ENCODE data around the gene SEZ6L2.

The SEZ6L2 gene

DNA sequence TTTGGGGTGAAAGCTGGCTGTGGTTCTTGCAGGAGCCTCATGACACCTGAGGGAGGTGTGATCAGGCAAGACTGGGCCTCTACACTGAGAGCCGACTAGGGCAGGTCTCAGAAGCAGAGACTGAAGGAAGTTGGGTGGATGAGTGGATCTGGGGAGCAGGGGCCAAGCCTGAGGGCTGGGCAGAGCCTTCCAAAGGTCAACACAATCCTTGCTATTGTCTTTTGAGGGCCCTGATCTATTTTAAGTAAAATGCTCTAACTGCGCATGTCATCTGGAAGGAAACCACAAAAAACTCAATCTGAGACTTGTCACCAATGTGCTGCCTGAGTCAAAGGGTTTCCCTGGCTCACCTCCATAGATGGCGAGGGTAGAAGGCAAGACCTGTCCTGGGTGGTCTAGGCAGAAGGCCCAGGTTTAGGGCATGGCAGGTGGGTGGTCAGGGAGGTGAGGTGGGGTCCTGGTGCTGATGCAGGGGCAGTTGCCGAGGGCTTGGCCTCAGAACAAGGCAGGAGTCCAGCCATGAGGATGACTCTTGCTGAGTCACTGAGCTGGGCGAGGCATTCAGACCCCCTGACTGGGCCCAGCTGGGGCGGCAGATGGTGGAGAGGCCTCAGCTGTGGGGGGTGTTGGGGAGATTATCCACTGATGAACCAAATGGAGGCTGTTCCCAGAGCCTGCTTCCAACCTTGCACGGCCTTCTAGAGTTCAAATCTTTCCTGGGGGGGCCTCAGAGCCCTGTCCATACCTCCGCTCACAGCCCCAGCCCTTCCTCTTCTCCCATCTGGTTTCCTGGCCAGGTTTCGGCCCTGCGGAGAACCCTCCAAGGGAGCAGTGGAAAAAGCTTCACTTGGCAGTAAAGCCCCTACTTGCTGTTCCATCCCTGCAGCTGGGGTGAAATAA, 74.0 kb downstream of the SEZ6L2 start:
- no peak for DNase-seq (ENCODE audit: low read depth, low spot score)

DNA sequence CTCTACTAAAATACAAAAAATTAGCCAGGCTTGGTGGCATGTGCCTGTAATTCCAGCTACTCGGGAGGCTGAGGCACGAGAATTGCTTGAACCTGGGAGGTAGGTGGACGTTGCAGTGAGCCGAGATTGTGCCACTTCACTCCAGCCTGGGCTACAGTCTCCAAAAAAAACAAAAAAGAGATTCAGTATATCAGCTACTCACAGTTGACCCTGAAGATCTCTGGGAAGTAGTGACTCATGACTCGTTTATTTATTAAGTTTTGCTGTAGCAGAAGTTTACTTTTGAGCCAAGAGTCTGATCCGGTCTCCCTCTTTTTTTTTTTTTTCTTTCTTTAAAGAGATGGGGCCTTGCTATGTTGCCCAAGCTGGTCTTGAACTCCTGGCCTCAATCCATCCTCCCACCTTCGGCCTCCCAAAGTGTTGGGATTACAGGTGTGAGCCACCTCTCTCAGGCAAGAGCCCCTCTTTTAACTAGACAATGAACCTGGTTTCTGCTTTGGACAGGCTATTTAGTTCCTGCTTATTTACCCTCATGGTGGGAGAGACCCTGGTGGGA, 74.7 kb downstream of the SEZ6L2 start:
- no peak for DNase-seq (ENCODE audit: low read depth, low spot score)

DNA sequence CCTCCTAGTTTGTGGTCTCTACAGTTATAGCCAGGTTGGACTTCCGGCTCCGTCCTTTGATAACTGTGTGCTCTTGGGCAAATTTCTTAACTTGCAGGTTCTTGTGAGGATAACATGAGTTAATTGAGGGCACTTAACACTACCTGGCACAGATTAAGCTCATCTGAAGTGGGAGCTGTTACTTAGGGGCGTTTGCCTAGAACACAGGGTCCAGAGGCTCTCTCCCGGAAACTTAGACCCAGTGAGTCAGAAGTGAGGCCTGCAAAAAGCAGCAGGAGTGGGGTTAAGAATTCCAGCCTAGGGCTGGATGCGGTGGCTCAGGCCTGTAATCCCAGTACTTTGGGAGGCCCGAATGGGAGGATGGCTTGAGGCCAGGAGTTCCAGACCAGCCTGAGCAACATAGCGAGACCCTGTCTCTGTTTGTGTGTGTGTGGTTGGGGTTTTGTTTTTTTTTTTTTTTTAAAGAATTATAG, 77.7 kb downstream of the SEZ6L2 start:
- DNase-seq (ENCODE audit: low read depth, low spot score): no peak
